Stomach (tissue), 4 donors: ENCODE measurements around the gene ACTMAP.

Experiments
- EP300 ChIP-seq: sonication (generic); formaldehyde crosslinking; IDR thresholded peaks from one replicate; pipeline ENCODE4 v1.6.1; 2017; ENCODE audit warnings: antibody characterized with exemption
- POLR2A ChIP-seq, 4 donors: fragments of 450-650 bp; IDR thresholded peaks; one replicate each; pipeline ENCODE4 v1.6.1; 2016; ENCODE audit warnings: antibody characterized with exemption in 4 of 4, control low read depth in 2 of 4, mild to moderate bottlenecking in 1 of 4, moderate library complexity in 1 of 4
- POLR2AphosphoS5 ChIP-seq, 3 donors: sonication (generic); formaldehyde crosslinking; IDR thresholded peaks; one replicate each; pipeline ENCODE4 v1.6.1; 2016; ENCODE audit warnings: antibody characterized with exemption in 3 of 3
- TF ChIP-seq, protein P1 (sequence below), 7 experiments: fragments of 450-650 bp in 4 of 7; fragments of 200-600 bp in 3 of 7; sonication (generic) in 3 of 7; IDR thresholded peaks; one replicate each; pipeline ENCODE4 v1.5.1; 2016 to 2019; ENCODE audit warnings: antibody characterized with exemption in 7 of 7, control low read depth in 2 of 7, mild to moderate bottlenecking in 1 of 7

DNA sequence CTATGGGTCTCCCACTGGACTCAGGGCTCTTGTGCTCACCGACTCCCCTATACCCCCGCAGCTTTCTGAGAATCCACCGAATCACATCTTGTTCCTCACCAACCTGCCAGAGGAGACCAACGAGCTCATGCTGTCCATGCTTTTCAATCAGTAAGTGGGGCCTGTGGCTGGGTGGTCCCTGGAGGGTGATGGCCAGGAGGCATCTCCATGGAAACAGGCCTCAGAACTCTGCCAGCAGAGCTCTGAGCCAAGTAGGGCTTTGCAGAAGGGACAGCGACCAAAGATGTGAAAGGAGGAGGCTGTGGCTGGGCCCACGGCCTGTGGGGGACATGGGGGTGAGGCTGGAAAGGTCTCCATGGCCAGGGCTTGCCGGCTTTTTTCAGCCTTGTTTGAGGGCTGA is 13.2 kb upstream of the ACTMAP start:
- TF ChIP-seq POLR2A (IDR thresholded peaks at IDR 0.05), result no peak
- TF ChIP-seq, protein P1, sequence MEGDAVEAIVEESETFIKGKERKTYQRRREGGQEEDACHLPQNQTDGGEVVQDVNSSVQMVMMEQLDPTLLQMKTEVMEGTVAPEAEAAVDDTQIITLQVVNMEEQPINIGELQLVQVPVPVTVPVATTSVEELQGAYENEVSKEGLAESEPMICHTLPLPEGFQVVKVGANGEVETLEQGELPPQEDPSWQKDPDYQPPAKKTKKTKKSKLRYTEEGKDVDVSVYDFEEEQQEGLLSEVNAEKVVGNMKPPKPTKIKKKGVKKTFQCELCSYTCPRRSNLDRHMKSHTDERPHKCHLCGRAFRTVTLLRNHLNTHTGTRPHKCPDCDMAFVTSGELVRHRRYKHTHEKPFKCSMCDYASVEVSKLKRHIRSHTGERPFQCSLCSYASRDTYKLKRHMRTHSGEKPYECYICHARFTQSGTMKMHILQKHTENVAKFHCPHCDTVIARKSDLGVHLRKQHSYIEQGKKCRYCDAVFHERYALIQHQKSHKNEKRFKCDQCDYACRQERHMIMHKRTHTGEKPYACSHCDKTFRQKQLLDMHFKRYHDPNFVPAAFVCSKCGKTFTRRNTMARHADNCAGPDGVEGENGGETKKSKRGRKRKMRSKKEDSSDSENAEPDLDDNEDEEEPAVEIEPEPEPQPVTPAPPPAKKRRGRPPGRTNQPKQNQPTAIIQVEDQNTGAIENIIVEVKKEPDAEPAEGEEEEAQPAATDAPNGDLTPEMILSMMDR (IDR thresholded peaks at IDR 0.05), result no peak
- TF ChIP-seq POLR2AphosphoS5 (IDR thresholded peaks at IDR 0.05), result no peak
- TF ChIP-seq EP300, result no peak
